Middle frontal gyrus (tissue), 1 donor: Measurements from ENCODE around the gene YPEL2.

Experiments used
- DNase-seq: peaks from one replicate; pipeline ENCODE4 v3.0.0-alpha.2; 2015; ENCODE audit warnings: low spot score; ENCODE audit errors: extremely low spot score

The YPEL2 gene

GRCh38 chr17:59428916-59429485 lies 97.5 kb downstream of the YPEL2 start:
- no peak for DNase-seq

GRCh38 chr17:59431601-59432000 lies 100.1 kb downstream of the YPEL2 start:
- DNase-seq: no peak

GRCh38 chr17:59432657-59433056 lies 101.2 kb downstream of the YPEL2 start:
- no peak for DNase-seq

- DNase-seq: no peak
Observed at GRCh38 chr17:59433586-59433985, 102.1 kb downstream of the YPEL2 start.

GRCh38 chr17:59434429-59434828 lies 103.0 kb downstream of the YPEL2 start:
- no peak for DNase-seq

- no peak for DNase-seq
Observed at GRCh38 chr17:59435238-59435637, 103.8 kb downstream of the YPEL2 start.

- DNase-seq: no peak
Observed at GRCh38 chr17:59436900-59437299, 105.4 kb downstream of the YPEL2 start.

GRCh38 chr17:59437791-59438281 lies 106.4 kb downstream of the YPEL2 start:
- DNase-seq: no peak

GRCh38 chr17:59439262-59439661 lies 107.8 kb downstream of the YPEL2 start:
- no peak for DNase-seq

- DNase-seq: no peak
Observed at GRCh38 chr17:59439741-59440211, 108.3 kb downstream of the YPEL2 start.

- DNase-seq: peak; percentile 81
Observed at GRCh38 chr17:59440757-59441463, 109.5 kb downstream of the YPEL2 start.

- DNase-seq: no peak
Observed at GRCh38 chr17:59441464-59442096, 110.1 kb downstream of the YPEL2 start.

- no peak for DNase-seq
Observed at GRCh38 chr17:59443106-59443505, 111.7 kb downstream of the YPEL2 start.
